Endothelial cell of umbilical vein (primary cell): Measurements from ENCODE around the gene CREG1.

Experiments
- CTCF ChIP-seq, 2 donors: IDR thresholded peaks; 1 replicate in 1 of 2; 2 replicates in 1 of 2; pipeline ENCODE4 v1.5.1; 2011; ENCODE audit warnings: low read length in 2 of 2, mild to moderate bottlenecking in 2 of 2, moderate library complexity in 2 of 2, control low read depth in 1 of 2, inconsistent platforms in 1 of 2, low read depth in 1 of 2; ENCODE audit not compliant: insufficient read depth in 1 of 2; ENCODE audit errors: extremely low read depth in 1 of 2
- EZH2 ChIP-seq: IDR thresholded peaks from 2 replicates; pipeline ENCODE4 v1.6.1; 2012; ENCODE audit warnings: borderline replicate concordance, low read depth, mild to moderate bottlenecking, moderate library complexity, low read length, inconsistent platforms; ENCODE audit not compliant: severe bottlenecking
- FOS ChIP-seq: IDR thresholded peaks from 2 replicates; pipeline ENCODE4 v1.6.1; 2011; ENCODE audit warnings: mild to moderate bottlenecking, low read length, moderate library complexity, borderline replicate concordance; ENCODE audit not compliant: insufficient read depth
- GATA2 ChIP-seq: IDR thresholded peaks from 2 replicates; pipeline ENCODE4 v1.7.0; 2011; ENCODE audit warnings: low read depth, mild to moderate bottlenecking, moderate library complexity, mixed read lengths, low read length; ENCODE audit not compliant: insufficient read length, insufficient read depth
- JUN ChIP-seq: IDR thresholded peaks from 2 replicates; pipeline ENCODE4 v1.6.1; 2011; ENCODE audit warnings: borderline replicate concordance, low read depth; ENCODE audit not compliant: insufficient read length, insufficient read depth
- MAX ChIP-seq: IDR thresholded peaks from 2 replicates; pipeline ENCODE4 v1.6.1; 2011; ENCODE audit not compliant: insufficient read depth, insufficient read length
- MYC ChIP-seq: IDR thresholded peaks from one replicate; pipeline ENCODE4 v1.6.1; 2011; ENCODE audit warnings: mild to moderate bottlenecking, low read depth, low read length
- POLR2A ChIP-seq: IDR thresholded peaks from 2 replicates; pipeline ENCODE4 v1.6.1; 2012; ENCODE audit warnings: low read depth, mild to moderate bottlenecking, control low read depth, low read length
- POLR2AphosphoS5 ChIP-seq: IDR thresholded peaks from 2 replicates; pipeline ENCODE4 v1.6.1; 2012; ENCODE audit warnings: low read depth, mild to moderate bottlenecking, control low read depth, low read length, moderate library complexity; ENCODE audit not compliant: insufficient read depth

- TF ChIP-seq CTCF (IDR thresholded peaks at IDR 0.05; ENCODE audit: extremely low read depth in 1 of 2, insufficient read depth in 1 of 2, low read depth in 1 of 2, low read length in 2 of 2) (no peak), POLR2A (no peak), MYC (no peak), FOS (no peak), POLR2AphosphoS5 (no peak), EZH2 (no peak), JUN (no peak), MAX (no peak), GATA2 (no peak)
These were observed 26.4 kb upstream of the CREG1 start for GRCh38 chr1:167579986-167580385.
